Trophoblast cell (in vitro differentiated cells and primary cell): Measurements from ENCODE around the gene DLG1.

ENCODE experiments used
- DNase-seq, 2 donors: peaks; one replicate each; pipeline ENCODE4 v3.0.0-alpha.2; 2016
- H2AFZ ChIP-seq: 2 replicates; pipeline ENCODE4 v1.6.1; 2013; ENCODE audit warnings: low read length, moderate library complexity, mild to moderate bottlenecking; ENCODE audit not compliant: insufficient read depth, poor library complexity
- H2AK5ac ChIP-seq: 2 replicates; pipeline ENCODE4 v1.6.1; 2013; ENCODE audit warnings: mild to moderate bottlenecking, low read length
- H2BK120ac ChIP-seq: 2 replicates; pipeline ENCODE4 v1.6.1; 2013; ENCODE audit warnings: low read length, mild to moderate bottlenecking, moderate library complexity; ENCODE audit not compliant: insufficient read depth, poor library complexity
- H2BK12ac ChIP-seq: 2 replicates; pipeline ENCODE4 v1.6.1; 2013; ENCODE audit warnings: mild to moderate bottlenecking, low read length, moderate library complexity
- H2BK5ac ChIP-seq: 2 replicates; pipeline ENCODE4 v1.6.1; 2013; ENCODE audit warnings: low read length, low read depth, moderate library complexity, mild to moderate bottlenecking; ENCODE audit not compliant: poor library complexity
- H3K14ac ChIP-seq: 2 replicates; pipeline ENCODE4 v1.6.1; 2013; ENCODE audit warnings: mild to moderate bottlenecking, low read length
- H3K18ac ChIP-seq: 2 replicates; pipeline ENCODE4 v1.6.1; 2013; ENCODE audit warnings: mild to moderate bottlenecking, low read length
- H3K23ac ChIP-seq: 2 replicates; pipeline ENCODE4 v1.6.1; 2013; ENCODE audit warnings: low read length
- H3K27ac ChIP-seq: 2 replicates; pipeline ENCODE4 v1.5.1; 2013; ENCODE audit warnings: low read depth, mild to moderate bottlenecking, inconsistent platforms, low read length, moderate library complexity
- H3K27me3 ChIP-seq: 2 replicates; pipeline ENCODE4 v1.6.1; 2013; ENCODE audit warnings: inconsistent platforms, mild to moderate bottlenecking, low read length, moderate library complexity; ENCODE audit not compliant: insufficient read depth
- H3K36me3 ChIP-seq, 2 experiments: 1 replicate in 1 of 2; 2 replicates in 1 of 2; pipeline ENCODE4 v1.6.1; 2013; ENCODE audit warnings: low read length in 2 of 2, mild to moderate bottlenecking in 2 of 2, moderate library complexity in 1 of 2; ENCODE audit not compliant: insufficient read depth in 2 of 2, control insufficient read depth in 1 of 2
- H3K4ac ChIP-seq: 2 replicates; pipeline ENCODE4 v1.6.1; 2013; ENCODE audit warnings: low read depth, mild to moderate bottlenecking, low read length, moderate library complexity
- H3K4me1 ChIP-seq, 2 experiments: 1 replicate in 1 of 2; 2 replicates in 1 of 2; pipeline ENCODE4 v1.6.1; 2013; ENCODE audit warnings: low read length in 2 of 2, mild to moderate bottlenecking in 2 of 2, moderate library complexity in 1 of 2; ENCODE audit not compliant: insufficient read depth in 2 of 2, control insufficient read depth in 1 of 2
- H3K4me2 ChIP-seq: 2 replicates; pipeline ENCODE4 v1.6.1; 2013; ENCODE audit warnings: inconsistent platforms, mild to moderate bottlenecking, low read length, moderate library complexity
- H3K4me3 ChIP-seq: 2 replicates; pipeline ENCODE4 v1.5.1; 2013; ENCODE audit warnings: mild to moderate bottlenecking, low read depth, low read length, inconsistent platforms
- H3K79me1 ChIP-seq: one replicate; pipeline ENCODE4 v1.6.1; 2013; ENCODE audit warnings: low read length
- H3K79me2 ChIP-seq: 2 replicates; pipeline ENCODE4 v1.6.1; 2013; ENCODE audit warnings: low read length, mild to moderate bottlenecking; ENCODE audit not compliant: control insufficient read depth, insufficient read depth, poor library complexity
- H3K9ac ChIP-seq: 2 replicates; pipeline ENCODE4 v1.6.1; 2013; ENCODE audit warnings: mild to moderate bottlenecking, low read length
- H3K9me3 ChIP-seq: 2 replicates; pipeline ENCODE4 v1.6.1; 2013; ENCODE audit warnings: low read depth, mild to moderate bottlenecking, control low read depth, inconsistent platforms, low read length; ENCODE audit not compliant: insufficient read depth
- H4K12ac ChIP-seq: 2 replicates; pipeline ENCODE4 v1.6.1; 2013; ENCODE audit warnings: low read depth, mild to moderate bottlenecking, low read length, moderate library complexity
- H4K8ac ChIP-seq: 2 replicates; pipeline ENCODE4 v1.6.1; 2013; ENCODE audit warnings: low read depth, mild to moderate bottlenecking, low read length, moderate library complexity
- H4K91ac ChIP-seq: one replicate; pipeline ENCODE4 v1.6.1; 2013; ENCODE audit warnings: low read depth, mild to moderate bottlenecking, low read length, moderate library complexity
- WGBS: extraction: QIAGEN DNeasy Blood & Tissue Kit; methylation state at CpG from one replicate; pipeline ENCODE4 v1.1.7; 2013; ENCODE audit warnings: missing lambda C conversion rate; ENCODE audit not compliant: insufficient read length, insufficient coverage; ENCODE audit errors: extremely low coverage; 5-methylcytosine and 5-hydroxymethylcytosine counted together

Gene DLG1

GRCh38 chr3:197124713-197125112 lies 173.7 kb downstream of the DLG1 start:
- Histone ChIP-seq H4K12ac (no peak overlapping the region), H3K4ac (no peak overlapping the region), H3K4me3 (no peak overlapping the region), H3K27ac (no peak overlapping the region), H3K9me3 (no peaks in the 10 kb centered on the region), H2AFZ (no peak overlapping the region), H3K14ac (no peak overlapping the region), H3K9ac (no peak overlapping the region), H3K4me2 (no peak overlapping the region), H2AK5ac (no peak overlapping the region), H3K79me1 (no peaks in the 10 kb centered on the region), H2BK5ac (no peak overlapping the region), H3K27me3 (no peaks in the 10 kb centered on the region), H3K4me1 (no peaks in the 10 kb centered on the region), H4K91ac (no peak overlapping the region), H3K79me2 (no peaks in the 10 kb centered on the region), H4K8ac (no peak overlapping the region), H3K36me3 (peaks cover 0 to 2% of the 10 kb centered on the region in 2 experiments), H2BK12ac (no peak overlapping the region), H3K23ac (no peak overlapping the region), H3K18ac (no peak overlapping the region), H2BK120ac (no peak overlapping the region)
- DNase-seq, result no peak
- WGBS, result no CpG with 5 or more reads among the region's 6 CpGs

DNA sequence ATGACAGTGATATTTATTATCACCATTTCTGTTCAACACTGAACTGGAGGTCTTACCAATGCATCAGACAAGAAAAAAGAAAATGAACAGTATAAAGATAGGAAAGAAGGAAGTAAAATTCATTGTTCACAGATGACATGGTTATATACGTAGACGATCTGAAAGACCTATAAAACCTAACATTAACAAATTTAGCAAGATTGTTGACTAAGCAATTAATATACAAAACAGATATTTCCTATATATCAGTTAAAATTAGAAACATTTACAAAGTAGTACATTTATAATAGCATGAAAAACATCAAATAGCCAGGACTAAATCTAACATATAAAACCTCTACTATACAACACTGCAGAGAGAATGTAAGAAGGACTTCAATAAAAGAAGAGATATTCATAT lies 176.0 kb downstream of the DLG1 start:
- Histone ChIP-seq H2AK5ac (no peak overlapping the region), H3K27me3 (no peaks in the 10 kb centered on the region), H3K4me1 (no peaks in the 10 kb centered on the region), H4K91ac (no peak overlapping the region), H3K4ac (no peak overlapping the region), H3K79me2 (no peaks in the 10 kb centered on the region), H3K18ac (no peak overlapping the region), H4K8ac (no peak overlapping the region), H2BK5ac (no peak overlapping the region), H2BK120ac (no peak overlapping the region), H3K4me2 (no peak overlapping the region), H2AFZ (no peak overlapping the region), H4K12ac (no peak overlapping the region), H3K79me1 (no peaks in the 10 kb centered on the region), H3K4me3 (no peak overlapping the region), H3K14ac (no peak overlapping the region), H3K36me3 (peaks cover 0 to 2% of the 10 kb centered on the region in 2 experiments), H3K9ac (no peak overlapping the region), H3K9me3 (no peaks in the 10 kb centered on the region), H3K27ac (no peak overlapping the region), H3K23ac (no peak overlapping the region), H2BK12ac (no peak overlapping the region)
- DNase-seq, result no peak
- WGBS, result no CpG with 5 or more reads among the region's 2 CpGs

- H2AK5ac ChIP-seq, result no peak overlapping the region
- no peak overlapping the region for H4K8ac ChIP-seq
- H3K4ac ChIP-seq, result no peak overlapping the region
- H3K4me3 ChIP-seq, result no peak overlapping the region
- H4K12ac ChIP-seq, result no peak overlapping the region
- no peak overlapping the region for H3K4me2 ChIP-seq
- no peak overlapping the region for H3K23ac ChIP-seq
- no peak overlapping the region for H2AFZ ChIP-seq
- H2BK12ac ChIP-seq, result no peak overlapping the region
- no peak overlapping the region for H3K18ac ChIP-seq
- H3K27ac ChIP-seq, result no peak overlapping the region
- H4K91ac ChIP-seq, result no peak overlapping the region
- H2BK120ac ChIP-seq, result no peak overlapping the region
- no peaks in the 10 kb centered on the region for H3K4me1 ChIP-seq
- no peaks in the 10 kb centered on the region for H3K27me3 ChIP-seq
- WGBS, result no CpG with 5 or more reads among the region's 2 CpGs
- H3K36me3 ChIP-seq, result no peaks in the 10 kb centered on the region
- no peak overlapping the region for H3K9ac ChIP-seq
- H3K79me2 ChIP-seq, result no peaks in the 10 kb centered on the region
- H3K9me3 ChIP-seq, result no peaks in the 10 kb centered on the region
- DNase-seq, result peak in 1 of 2 donors; percentile 64
- H3K14ac ChIP-seq, result no peak overlapping the region
- no peaks in the 10 kb centered on the region for H3K79me1 ChIP-seq
- no peak overlapping the region for H2BK5ac ChIP-seq
Measured at GRCh38 chr3:197117114-197117513, 181.3 kb downstream of the DLG1 start.

GRCh38 chr3:197114007-197114406 lies 184.4 kb downstream of the DLG1 start:
- DNase-seq, result no peak
- H2BK5ac ChIP-seq, result no peak overlapping the region
- H3K4me1 ChIP-seq, result no peaks in the 10 kb centered on the region
- H3K9ac ChIP-seq, result no peak overlapping the region
- H3K27me3 ChIP-seq, result no peaks in the 10 kb centered on the region
- no peak overlapping the region for H3K4me3 ChIP-seq
- H2AK5ac ChIP-seq, result no peak overlapping the region
- H3K23ac ChIP-seq, result no peak overlapping the region
- H2AFZ ChIP-seq, result no peak overlapping the region
- no peaks in the 10 kb centered on the region for H3K9me3 ChIP-seq
- H3K36me3 ChIP-seq, result peaks cover 1 to 3% of the 10 kb centered on the region in 2 experiments
- no peak overlapping the region for H2BK120ac ChIP-seq
- WGBS, result no CpG with 5 or more reads among the region's 3 CpGs
- H3K79me1 ChIP-seq, result no peaks in the 10 kb centered on the region
- H3K4ac ChIP-seq, result no peak overlapping the region
- no peak overlapping the region for H3K4me2 ChIP-seq
- H4K91ac ChIP-seq, result no peak overlapping the region
- no peak overlapping the region for H4K12ac ChIP-seq
- no peak overlapping the region for H3K27ac ChIP-seq
- no peak overlapping the region for H2BK12ac ChIP-seq
- H3K18ac ChIP-seq, result no peak overlapping the region
- no peak overlapping the region for H4K8ac ChIP-seq
- no peak overlapping the region for H3K14ac ChIP-seq
- no peaks in the 10 kb centered on the region for H3K79me2 ChIP-seq
